GM19395 (cell line): ENCODE measurements around the gene RBM20.
A peak's percentile ranks its signal among the peaks of the same experiment; 100 is the strongest.
"Not testable (repeated sequence)": the region's sequence is repeated elsewhere in the genome, so short reads cannot be mapped to it uniquely, and the experiment has no call there.

ENCODE experiments used
- ATAC-seq: cut with Tn5 transposase; IDR thresholded peaks from one replicate; pipeline ENCODE4 v1.9.1; 2021; ENCODE audit warnings: mild to moderate bottlenecking, moderate library complexity; ENCODE audit not compliant: unreplicated experiment

Gene RBM20

GRCh38 chr10:110643653-110644597, at the start of gene RBM20:
Gene RBM20 (plus strand): TSS chr10:110644336. CDS start chr10:110644455, 119 bp downstream.
- no peak for ATAC-seq

- ATAC-seq: no peak
These were observed 46.7 kb upstream of the RBM20 start for GRCh38 chr10:110597476-110597875.

- ATAC-seq: peak; percentile 79
These were observed 43.5 kb upstream of the RBM20 start for GRCh38 chr10:110600487-110601101.

GRCh38 chr10:110601581-110601980, 42.6 kb upstream of the RBM20 start:
- ATAC-seq: no peak

GRCh38 chr10:110608087-110608486, 36.0 kb upstream of the RBM20 start:
- no peak for ATAC-seq

- ATAC-seq: no peak
These were observed 34.5 kb upstream of the RBM20 start for GRCh38 chr10:110609605-110610004.

- peak; percentile 39 for ATAC-seq
These were observed 33.8 kb upstream of the RBM20 start for GRCh38 chr10:110610308-110610774.

GRCh38 chr10:110610781-110611180, 33.4 kb upstream of the RBM20 start:
- ATAC-seq: not testable (repeated sequence)

- peak; percentile 46 for ATAC-seq
These were observed 32.0 kb upstream of the RBM20 start for GRCh38 chr10:110612087-110612486.

GRCh38 chr10:110612629-110613028, 31.5 kb upstream of the RBM20 start:
- ATAC-seq: no peak

GRCh38 chr10:110613341-110613995, 30.7 kb upstream of the RBM20 start:
- peak; percentile 26 for ATAC-seq

GRCh38 chr10:110613996-110614495, 30.1 kb upstream of the RBM20 start:
- ATAC-seq: peak; percentile 42

- ATAC-seq: no peak
These were observed 28.9 kb upstream of the RBM20 start for GRCh38 chr10:110615057-110615747.

- ATAC-seq: no peak
These were observed 27.6 kb upstream of the RBM20 start for GRCh38 chr10:110616493-110617033.

- ATAC-seq: no peak
These were observed 26.5 kb upstream of the RBM20 start for GRCh38 chr10:110617425-110618229.

GRCh38 chr10:110618230-110618610, 25.9 kb upstream of the RBM20 start:
- ATAC-seq: no peak

GRCh38 chr10:110619514-110620397, 24.4 kb upstream of the RBM20 start:
- ATAC-seq: no peak

- ATAC-seq: no peak
These were observed 23.8 kb upstream of the RBM20 start for GRCh38 chr10:110620398-110620719.

GRCh38 chr10:110623316-110623715, 20.8 kb upstream of the RBM20 start:
- ATAC-seq: not testable (repeated sequence)
